Measurements from ENCODE around the gene ABR.
"Not testable (repeated sequence)": the region's sequence is repeated elsewhere in the genome, so short reads cannot be mapped to it uniquely, and the experiment has no call there.

Gene ABR

DNA sequence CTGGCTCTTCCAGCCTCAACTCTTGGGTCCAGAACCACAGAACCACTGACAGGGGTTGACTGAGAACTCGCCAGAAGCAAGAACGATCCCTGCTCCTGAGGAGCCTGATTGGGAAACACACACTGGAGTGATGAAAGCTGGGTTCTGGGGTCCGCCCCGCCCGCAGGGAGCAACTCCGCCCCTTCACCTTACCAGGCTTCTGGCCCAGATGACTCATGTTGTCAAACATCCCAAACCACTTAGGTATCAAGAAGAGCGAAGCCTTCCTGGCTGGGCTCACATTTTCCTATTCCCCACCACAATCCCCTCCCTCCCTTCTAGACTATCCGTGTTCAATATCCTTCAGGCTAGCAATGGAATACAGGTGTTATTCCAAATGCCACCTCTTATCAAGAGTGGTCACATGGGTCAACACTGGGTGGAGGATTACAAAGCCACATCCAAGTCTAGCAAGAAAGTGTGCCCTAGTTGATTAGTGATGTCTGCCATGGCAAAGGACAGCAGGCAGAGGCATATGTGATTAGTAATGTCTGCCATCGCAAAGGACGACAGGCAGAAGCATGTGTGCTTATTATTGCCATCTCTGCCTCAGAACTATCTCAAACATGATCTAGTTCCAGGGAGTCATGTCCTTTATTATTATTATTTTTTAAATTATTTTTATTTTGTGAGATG, 112.4 kb downstream of the ABR start:
- Histone ChIP-seq H3K4me1 (ENCODE audit: low read length) (no peaks in the 10 kb centered on the region), H3K27me3 (ENCODE audit: low read depth, low read length) (no peaks in the 10 kb centered on the region), H3K4me2 (ENCODE audit: low read length) (no peak overlapping the region), H3K79me2 (ENCODE audit: low read length) (no peaks in the 10 kb centered on the region), H3K36me3 (replicated peaks; ENCODE audit: low read depth, low read length) (peaks cover 28% of the 10 kb centered on the region), H3K9ac (ENCODE audit: low read length) (no peak overlapping the region), H3K4me3 (ENCODE audit: low read length) (no peak overlapping the region), H3K27ac (ENCODE audit: low read length) (no peak overlapping the region), H4K20me1 (ENCODE audit: insufficient read depth, low read length) (no peaks in the 10 kb centered on the region), H2AFZ (ENCODE audit: low read depth, low read length) (no peak overlapping the region), H3K9me3 (ENCODE audit: insufficient read depth, low read length) (no peaks in the 10 kb centered on the region)
- TF ChIP-seq EZH2phosphoT487 (IDR thresholded peaks at IDR 0.05; ENCODE audit: low read depth) = no peak
- TF ChIP-seq, protein P1, sequence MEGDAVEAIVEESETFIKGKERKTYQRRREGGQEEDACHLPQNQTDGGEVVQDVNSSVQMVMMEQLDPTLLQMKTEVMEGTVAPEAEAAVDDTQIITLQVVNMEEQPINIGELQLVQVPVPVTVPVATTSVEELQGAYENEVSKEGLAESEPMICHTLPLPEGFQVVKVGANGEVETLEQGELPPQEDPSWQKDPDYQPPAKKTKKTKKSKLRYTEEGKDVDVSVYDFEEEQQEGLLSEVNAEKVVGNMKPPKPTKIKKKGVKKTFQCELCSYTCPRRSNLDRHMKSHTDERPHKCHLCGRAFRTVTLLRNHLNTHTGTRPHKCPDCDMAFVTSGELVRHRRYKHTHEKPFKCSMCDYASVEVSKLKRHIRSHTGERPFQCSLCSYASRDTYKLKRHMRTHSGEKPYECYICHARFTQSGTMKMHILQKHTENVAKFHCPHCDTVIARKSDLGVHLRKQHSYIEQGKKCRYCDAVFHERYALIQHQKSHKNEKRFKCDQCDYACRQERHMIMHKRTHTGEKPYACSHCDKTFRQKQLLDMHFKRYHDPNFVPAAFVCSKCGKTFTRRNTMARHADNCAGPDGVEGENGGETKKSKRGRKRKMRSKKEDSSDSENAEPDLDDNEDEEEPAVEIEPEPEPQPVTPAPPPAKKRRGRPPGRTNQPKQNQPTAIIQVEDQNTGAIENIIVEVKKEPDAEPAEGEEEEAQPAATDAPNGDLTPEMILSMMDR (IDR thresholded peaks at IDR 0.05; ENCODE audit: low read depth, low read length) = no peak

DNA sequence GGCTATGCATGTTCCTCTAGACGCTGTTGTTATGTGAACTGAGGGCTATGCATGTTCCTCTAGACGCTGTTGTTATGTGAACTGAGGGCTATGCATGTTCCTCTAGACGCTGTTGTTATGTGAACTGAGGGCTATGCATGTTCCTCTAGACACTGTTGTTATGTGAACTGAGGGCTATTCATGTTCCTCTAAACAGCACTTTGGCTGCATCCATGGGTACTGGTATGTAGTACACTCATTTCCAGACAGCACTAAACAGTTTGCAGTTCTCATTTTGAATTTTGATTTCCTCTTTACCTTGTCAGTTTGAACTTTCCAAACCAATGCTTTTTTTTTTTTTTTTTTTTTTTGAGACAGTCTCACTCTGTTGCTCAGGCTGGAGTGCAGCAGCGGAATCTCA, 114.4 kb downstream of the ABR start:
- peaks cover 28% of the 10 kb centered on the region for H3K36me3 ChIP-seq (replicated peaks; ENCODE audit: low read depth, low read length)
- H3K79me2 ChIP-seq (ENCODE audit: low read length); H2AFZ ChIP-seq (ENCODE audit: low read depth, low read length); H3K9ac ChIP-seq (ENCODE audit: low read length); H3K4me1 ChIP-seq (ENCODE audit: low read length); H3K27ac ChIP-seq (ENCODE audit: low read length); H3K27me3 ChIP-seq (ENCODE audit: low read depth, low read length); H3K4me3 ChIP-seq (ENCODE audit: low read length); H4K20me1 ChIP-seq (ENCODE audit: insufficient read depth, low read length); H3K9me3 ChIP-seq (ENCODE audit: insufficient read depth, low read length); H3K4me2 ChIP-seq (ENCODE audit: low read length): not testable (repeated sequence)

DNA sequence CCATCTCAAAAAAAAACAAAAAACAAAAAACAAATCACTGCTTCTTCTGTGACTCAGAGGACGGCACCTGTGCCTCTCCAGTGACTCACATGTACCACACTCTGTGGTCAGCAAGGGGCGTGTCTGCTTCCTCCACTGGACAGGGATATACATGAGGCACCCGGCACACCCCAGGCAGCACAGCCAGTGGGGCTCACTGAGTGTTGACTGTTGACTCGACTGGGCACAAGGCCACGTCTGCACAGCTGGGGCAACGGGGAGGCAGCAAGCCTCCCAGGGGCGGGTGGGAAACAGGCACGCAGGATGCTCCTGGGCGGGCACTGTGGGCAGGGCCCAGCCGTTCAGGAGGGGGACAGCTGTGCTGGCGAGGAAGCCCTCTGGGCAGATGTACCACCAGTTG, 118.8 kb downstream of the ABR start:
- Histone ChIP-seq H4K20me1 (ENCODE audit: insufficient read depth, low read length) (no peaks in the 10 kb centered on the region), H3K36me3 (replicated peaks; ENCODE audit: low read depth, low read length) (peaks cover 5% of the 10 kb centered on the region), H3K4me3 (ENCODE audit: low read length) (no peak overlapping the region), H3K27ac (ENCODE audit: low read length) (no peak overlapping the region), H3K9me3 (ENCODE audit: insufficient read depth, low read length) (no peaks in the 10 kb centered on the region), H3K9ac (ENCODE audit: low read length) (no peak overlapping the region), H3K4me2 (ENCODE audit: low read length) (no peak overlapping the region), H2AFZ (ENCODE audit: low read depth, low read length) (no peak overlapping the region), H3K79me2 (ENCODE audit: low read length) (no peaks in the 10 kb centered on the region), H3K27me3 (ENCODE audit: low read depth, low read length) (no peaks in the 10 kb centered on the region), H3K4me1 (ENCODE audit: low read length) (no peaks in the 10 kb centered on the region)
- no peak for TF ChIP-seq EZH2phosphoT487 (IDR thresholded peaks at IDR 0.05; ENCODE audit: low read depth)
- TF ChIP-seq, protein P1 (IDR thresholded peaks at IDR 0.05; ENCODE audit: low read depth, low read length) = no peak

DNA sequence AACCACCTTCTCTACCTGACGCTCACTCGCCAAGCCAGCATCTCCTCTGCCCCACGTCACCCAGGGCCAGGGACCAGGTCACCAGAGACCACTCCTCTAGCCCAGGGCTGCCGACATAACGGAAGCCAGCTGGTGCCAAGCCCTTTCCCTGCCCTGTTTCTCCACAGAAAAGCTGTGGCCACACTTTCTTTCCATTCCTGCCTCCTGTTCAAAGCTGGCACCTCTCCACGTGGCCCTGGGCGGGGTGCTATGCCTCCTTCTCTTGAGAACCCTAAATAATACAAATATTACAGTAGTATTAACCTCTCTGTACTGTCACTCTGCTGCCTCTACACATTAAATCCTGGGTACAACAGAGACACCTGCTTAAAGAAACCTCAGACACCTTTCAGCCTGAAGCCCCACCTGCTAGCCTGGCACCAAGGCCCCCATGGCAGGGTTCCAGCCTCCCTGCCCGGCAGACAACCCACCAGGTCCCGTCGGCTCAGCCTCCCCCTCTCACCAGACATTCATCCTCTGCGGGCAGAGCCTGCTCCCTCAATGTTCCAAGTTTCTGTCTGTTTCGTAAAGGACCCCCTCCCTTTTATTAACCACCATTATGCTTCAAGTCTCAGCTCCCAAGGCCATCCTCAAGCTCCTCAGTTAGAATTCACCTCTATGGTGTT, 120.5 kb downstream of the ABR start:
- no peak overlapping the region for H3K4me2 ChIP-seq (ENCODE audit: low read length)
- no peaks in the 10 kb centered on the region for H3K27me3 ChIP-seq (ENCODE audit: low read depth, low read length)
- H3K36me3 ChIP-seq (replicated peaks; ENCODE audit: low read depth, low read length) = no peaks in the 10 kb centered on the region
- H3K4me1 ChIP-seq (ENCODE audit: low read length) = no peaks in the 10 kb centered on the region
- H2AFZ ChIP-seq (ENCODE audit: low read depth, low read length) = no peak overlapping the region
- no peaks in the 10 kb centered on the region for H4K20me1 ChIP-seq (ENCODE audit: insufficient read depth, low read length)
- no peak for TF ChIP-seq EZH2phosphoT487 (IDR thresholded peaks at IDR 0.05; ENCODE audit: low read depth)
- TF ChIP-seq, protein P1 (IDR thresholded peaks at IDR 0.05; ENCODE audit: low read depth, low read length) = no peak
- no peak overlapping the region for H3K27ac ChIP-seq (ENCODE audit: low read length)
- no peak overlapping the region for H3K9ac ChIP-seq (ENCODE audit: low read length)
- H3K9me3 ChIP-seq (ENCODE audit: insufficient read depth, low read length) = no peaks in the 10 kb centered on the region
- H3K79me2 ChIP-seq (ENCODE audit: low read length) = no peaks in the 10 kb centered on the region
- no peak overlapping the region for H3K4me3 ChIP-seq (ENCODE audit: low read length)

Data from OCI-LY3 (cell line).